ENCODE data around the gene ALDH16A1.
"Not testable (repeated sequence)": the region's sequence is repeated elsewhere in the genome, so short reads cannot be mapped to it uniquely, and the experiment has no call there.

The ALDH16A1 gene

DNA sequence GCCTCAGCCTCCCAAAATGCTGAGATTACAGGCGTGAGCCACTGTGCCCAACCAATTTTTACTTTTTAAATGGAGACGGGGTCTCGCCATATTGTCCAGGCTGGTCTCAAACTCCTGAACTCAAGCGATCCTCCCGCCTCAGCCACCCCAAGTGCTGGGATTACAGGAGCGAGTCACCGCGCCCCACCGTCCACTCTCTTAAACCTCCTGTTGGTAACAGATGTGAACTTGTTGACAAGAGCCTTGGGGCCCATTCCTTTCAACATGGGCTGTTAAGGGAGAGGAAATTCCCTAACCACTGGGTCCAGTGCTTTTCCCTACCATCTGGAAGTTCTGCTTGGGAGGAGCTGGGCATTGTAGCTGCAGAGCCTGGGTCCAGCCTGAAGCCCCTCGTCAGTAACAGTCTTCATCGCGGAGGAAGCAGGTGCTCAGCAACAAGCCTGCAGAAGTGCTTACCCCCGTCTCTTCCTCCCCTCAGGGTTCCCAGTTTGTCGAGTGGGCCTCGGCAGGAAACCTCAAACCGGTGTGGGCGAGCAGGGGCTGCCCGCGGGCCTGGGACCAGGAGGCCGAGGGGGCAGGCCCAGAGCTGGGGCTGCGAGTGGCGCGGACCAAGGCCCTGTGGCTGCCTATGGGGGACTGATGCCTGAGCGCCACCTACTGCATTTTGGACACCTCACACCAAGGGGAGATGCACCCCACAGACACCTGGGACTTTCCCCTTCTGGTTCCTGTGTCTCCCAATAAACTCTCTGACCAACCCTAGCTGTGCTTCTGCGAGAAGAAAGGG lies 17.0 kb downstream of the ALDH16A1 start:
- no peaks in the 10 kb centered on the region for H3K27me3 ChIP-seq (ENCODE audit: insufficient read depth, low read length)
- H3K4me3 ChIP-seq (ENCODE audit: low read length) = no peak overlapping the region
- no peaks in the 10 kb centered on the region for H3K4me1 ChIP-seq (ENCODE audit: insufficient read depth, low read length)
- H3K9me3 ChIP-seq (ENCODE audit: low read length) = no peaks in the 10 kb centered on the region
- H3K36me3 ChIP-seq (ENCODE audit: insufficient read depth, low read length) = peaks cover 17% of the 10 kb centered on the region
- H2AFZ ChIP-seq (ENCODE audit: low read depth, low read length) = no peak overlapping the region

DNA sequence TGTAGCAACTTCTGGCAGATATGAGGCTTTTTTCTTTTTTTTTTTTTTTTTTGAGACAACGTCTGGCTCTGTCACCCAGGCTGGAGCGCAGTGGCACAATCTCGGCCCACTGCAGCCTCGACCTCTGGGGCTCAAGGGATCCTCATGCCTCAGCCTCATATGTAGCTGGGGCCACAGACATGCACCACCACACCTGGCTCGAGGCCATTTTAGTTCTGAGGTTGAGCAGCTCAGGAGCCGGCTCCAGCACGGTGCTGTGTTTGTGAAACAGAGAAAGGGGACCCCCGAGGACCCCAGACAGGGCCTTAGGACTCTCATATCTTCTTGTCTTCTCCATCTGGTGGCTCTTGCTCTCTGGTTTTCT lies 17.6 kb downstream of the ALDH16A1 start:
- H3K4me3 ChIP-seq (ENCODE audit: low read length) = no peak overlapping the region
- H3K4me1 ChIP-seq (ENCODE audit: insufficient read depth, low read length) = no peaks in the 10 kb centered on the region
- H3K9me3 ChIP-seq (ENCODE audit: low read length) = no peaks in the 10 kb centered on the region
- H2AFZ ChIP-seq (ENCODE audit: low read depth, low read length) = no peak overlapping the region
- no peaks in the 10 kb centered on the region for H3K27me3 ChIP-seq (ENCODE audit: insufficient read depth, low read length)
- H3K36me3 ChIP-seq (ENCODE audit: insufficient read depth, low read length) = peaks cover 15% of the 10 kb centered on the region

DNA sequence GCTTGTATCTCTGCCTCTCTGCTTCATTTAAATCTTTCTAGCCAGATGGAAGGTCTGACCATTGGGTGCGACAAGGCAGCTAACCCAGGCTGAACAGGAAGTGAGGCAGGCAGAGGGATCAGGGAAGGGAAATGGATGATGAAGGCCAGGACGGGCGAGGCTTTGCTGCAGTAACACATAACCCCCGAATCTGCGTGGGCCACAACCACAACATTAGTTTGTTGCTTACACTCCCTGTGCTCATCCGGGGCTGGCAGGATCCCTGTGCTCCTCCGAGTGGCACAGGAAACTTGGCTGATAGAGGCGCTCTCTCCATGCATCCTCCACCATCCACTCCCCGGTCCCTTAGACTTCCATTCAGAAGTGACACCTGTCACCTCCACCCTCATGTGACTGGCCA lies 19.9 kb downstream of the ALDH16A1 start:
- peaks cover 11% of the 10 kb centered on the region for H3K36me3 ChIP-seq (ENCODE audit: insufficient read depth, low read length)
- no peak overlapping the region for H2AFZ ChIP-seq (ENCODE audit: low read depth, low read length)
- H3K4me3 ChIP-seq (ENCODE audit: low read length) = no peak overlapping the region
- H3K4me1 ChIP-seq (ENCODE audit: insufficient read depth, low read length) = no peaks in the 10 kb centered on the region
- no peaks in the 10 kb centered on the region for H3K9me3 ChIP-seq (ENCODE audit: low read length)
- no peaks in the 10 kb centered on the region for H3K27me3 ChIP-seq (ENCODE audit: insufficient read depth, low read length)

DNA sequence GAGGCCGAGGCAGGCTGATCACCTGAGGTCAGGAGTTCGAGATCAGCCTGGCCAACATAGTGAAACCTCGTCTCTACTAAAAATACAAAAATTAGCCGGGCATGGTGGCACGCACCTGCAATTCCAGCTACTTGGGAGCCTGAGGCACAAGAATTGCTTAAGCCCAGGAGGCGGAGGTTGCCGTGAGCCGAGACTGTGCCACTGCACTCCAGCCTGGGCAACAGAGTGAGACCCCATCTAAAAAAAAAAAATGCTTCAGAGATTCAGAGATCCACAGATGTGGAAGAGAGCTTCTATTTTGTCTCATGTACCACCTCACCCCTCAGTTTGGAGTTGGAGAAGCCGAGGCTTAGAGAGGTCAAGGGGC lies 20.5 kb downstream of the ALDH16A1 start:
- H3K27me3 ChIP-seq (ENCODE audit: insufficient read depth, low read length); H2AFZ ChIP-seq (ENCODE audit: low read depth, low read length); H3K4me3 ChIP-seq (ENCODE audit: low read length); H3K36me3 ChIP-seq (ENCODE audit: insufficient read depth, low read length); H3K4me1 ChIP-seq (ENCODE audit: insufficient read depth, low read length); H3K9me3 ChIP-seq (ENCODE audit: low read length): not testable (repeated sequence)

DNA sequence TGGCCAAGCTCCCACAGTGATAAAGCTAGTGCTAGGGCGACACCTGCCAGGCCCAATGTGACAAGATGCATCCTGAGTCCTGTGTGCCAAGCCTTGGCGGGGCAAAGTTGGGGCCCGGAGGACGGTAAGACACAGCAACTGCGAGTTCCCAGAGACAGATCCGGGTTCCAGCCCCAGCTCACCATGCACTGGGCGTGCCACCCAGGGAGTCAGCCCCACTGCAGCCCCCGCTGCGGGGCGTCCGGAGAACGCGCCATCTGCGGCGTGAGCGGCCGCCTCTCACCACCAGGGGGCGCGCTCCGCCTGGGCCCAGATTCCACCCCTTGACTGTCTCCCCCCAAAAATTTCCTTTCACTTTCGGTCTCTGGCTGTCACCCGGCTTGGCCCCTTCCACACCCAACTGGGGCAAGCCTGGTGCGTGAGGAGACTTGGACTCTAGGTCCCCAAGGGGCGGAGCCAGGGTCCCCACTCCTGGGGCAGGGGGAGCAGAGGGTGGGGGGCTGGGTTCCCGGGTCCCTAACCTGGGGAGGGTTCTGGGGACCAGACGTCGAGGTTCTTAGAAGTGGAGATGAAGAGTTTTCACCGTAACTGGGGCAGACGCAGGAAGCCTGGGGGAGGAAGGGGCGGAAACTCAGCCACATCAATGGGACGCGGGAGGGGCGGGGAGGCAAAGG lies 21.0 kb downstream of the ALDH16A1 start, which contains the start of gene FLT3LG:
Gene FLT3LG, plus strand, starts transcription at position 348 of the 674 bp plus-strand sequence. CDS start 425 bp downstream, outside the sequence.
- Histone ChIP-seq H3K4me1 (ENCODE audit: insufficient read depth, low read length) (no peaks in the 10 kb centered on the region), H3K36me3 (ENCODE audit: insufficient read depth, low read length) (peaks cover 6% of the 10 kb centered on the region), H2AFZ (ENCODE audit: low read depth, low read length) (no peak within 1 kb of the TSS), H3K27me3 (ENCODE audit: insufficient read depth, low read length) (no peaks in the 10 kb centered on the region), H3K9me3 (ENCODE audit: low read length) (no peaks in the 10 kb centered on the region), H3K4me3 (ENCODE audit: low read length) (no peak within 1 kb of the TSS)

DNA sequence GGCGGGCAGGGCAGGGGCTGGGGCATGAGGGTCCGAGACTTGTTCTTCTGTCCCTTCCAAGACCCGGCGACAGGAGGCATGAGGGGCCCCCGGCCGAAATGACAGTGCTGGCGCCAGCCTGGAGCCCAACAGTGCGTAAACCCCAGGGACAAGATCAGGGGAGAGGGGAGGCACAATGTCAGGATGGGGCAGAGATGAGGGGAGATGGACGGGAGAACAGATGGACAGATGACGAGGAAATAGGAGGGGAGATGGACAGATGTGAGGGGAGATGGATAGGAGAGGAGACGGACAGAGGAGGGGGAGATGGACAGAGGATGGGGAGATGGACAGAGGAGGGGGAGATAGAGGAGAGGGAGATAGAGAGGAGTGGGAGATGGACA lies 21.5 kb downstream of the ALDH16A1 start:
- H3K27me3 ChIP-seq (ENCODE audit: insufficient read depth, low read length) = no peaks in the 10 kb centered on the region
- no peaks in the 10 kb centered on the region for H3K4me1 ChIP-seq (ENCODE audit: insufficient read depth, low read length)
- peaks cover 4% of the 10 kb centered on the region for H3K36me3 ChIP-seq (ENCODE audit: insufficient read depth, low read length)
- no peaks in the 10 kb centered on the region for H3K9me3 ChIP-seq (ENCODE audit: low read length)
- no peak overlapping the region for H3K4me3 ChIP-seq (ENCODE audit: low read length)
- H2AFZ ChIP-seq (ENCODE audit: low read depth, low read length) = no peak overlapping the region

DNA sequence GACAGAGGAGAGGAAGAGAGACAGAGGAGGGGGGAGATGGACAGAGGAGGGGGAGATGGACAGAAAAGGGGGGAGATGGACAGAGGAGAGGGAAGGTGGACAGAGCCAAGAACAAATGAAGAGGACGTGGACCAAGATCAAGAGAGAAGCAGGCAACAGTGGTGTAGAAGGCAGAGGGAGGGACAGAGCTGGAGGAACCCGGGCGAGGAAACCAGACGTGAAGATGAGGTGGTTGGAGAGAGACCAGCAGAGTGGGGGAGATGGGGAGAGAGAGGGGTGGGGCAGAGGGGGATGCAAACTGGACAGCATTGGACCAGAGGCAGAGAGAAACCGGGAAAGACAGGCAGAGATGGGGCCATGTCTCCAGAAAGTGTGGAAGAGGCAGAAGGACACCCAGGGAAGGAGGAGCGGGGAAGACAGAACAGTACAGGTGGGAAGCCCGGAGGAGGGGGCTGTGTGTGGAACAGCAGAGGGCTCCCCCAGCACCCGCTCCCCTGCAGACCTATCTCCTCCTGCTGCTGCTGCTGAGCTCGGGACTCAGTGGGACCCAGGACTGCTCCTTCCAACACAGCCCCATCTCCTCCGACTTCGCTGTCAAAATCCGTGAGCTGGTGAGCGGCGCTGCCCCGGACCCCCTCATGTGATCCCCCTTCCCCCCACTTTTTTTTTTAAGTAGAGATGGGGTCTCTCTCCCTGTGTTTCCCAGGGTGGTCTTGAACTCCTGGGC lies 22.3 kb downstream of the ALDH16A1 start:
- H3K36me3 ChIP-seq (ENCODE audit: insufficient read depth, low read length) = no peaks in the 10 kb centered on the region
- H3K9me3 ChIP-seq (ENCODE audit: low read length) = no peaks in the 10 kb centered on the region
- no peak overlapping the region for H2AFZ ChIP-seq (ENCODE audit: low read depth, low read length)
- no peak overlapping the region for H3K4me3 ChIP-seq (ENCODE audit: low read length)
- H3K27me3 ChIP-seq (ENCODE audit: insufficient read depth, low read length) = no peaks in the 10 kb centered on the region
- no peaks in the 10 kb centered on the region for H3K4me1 ChIP-seq (ENCODE audit: insufficient read depth, low read length)

DNA sequence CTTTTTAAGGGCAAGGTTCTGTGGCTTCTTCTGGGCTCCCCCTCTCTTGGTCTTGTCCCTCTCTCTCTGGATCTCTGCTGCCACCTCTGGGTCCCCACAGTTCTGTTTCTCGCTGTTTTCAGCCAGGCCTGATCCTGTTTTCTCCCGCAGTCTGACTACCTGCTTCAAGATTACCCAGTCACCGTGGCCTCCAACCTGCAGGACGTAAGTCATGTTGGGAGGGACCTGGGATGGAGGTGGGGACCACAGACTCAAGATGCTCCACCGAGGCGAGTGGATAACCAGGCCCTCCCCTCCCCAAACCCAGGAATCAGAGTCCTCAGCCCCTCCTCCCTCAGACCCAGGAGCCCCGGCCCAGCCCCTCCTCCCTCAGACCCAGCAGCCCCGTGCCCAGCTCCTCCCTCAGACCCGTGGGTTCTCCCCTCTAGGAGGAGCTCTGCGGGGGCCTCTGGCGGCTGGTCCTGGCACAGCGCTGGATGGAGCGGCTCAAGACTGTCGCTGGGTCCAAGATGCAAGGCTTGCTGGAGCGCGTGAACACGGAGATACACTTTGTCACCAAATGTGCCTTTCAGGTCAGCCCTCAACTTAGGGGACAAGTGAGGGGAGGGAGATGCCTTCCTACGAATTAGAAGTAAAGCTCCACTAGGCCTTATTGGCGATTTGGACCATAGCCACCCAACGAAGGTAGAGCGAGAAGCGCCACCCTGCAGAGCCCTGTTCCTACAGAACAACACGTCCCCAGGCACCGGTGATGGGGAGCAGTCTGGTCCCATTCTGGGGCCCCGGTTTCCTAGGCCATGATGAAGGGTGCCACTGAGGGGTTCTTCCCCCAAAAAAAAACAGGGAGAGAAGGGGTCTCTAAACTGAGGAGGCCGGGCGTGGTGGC lies 23.2 kb downstream of the ALDH16A1 start:
- Histone ChIP-seq H3K4me1 (ENCODE audit: insufficient read depth, low read length) (no peaks in the 10 kb centered on the region), H2AFZ (ENCODE audit: low read depth, low read length) (no peak overlapping the region), H3K9me3 (ENCODE audit: low read length) (no peaks in the 10 kb centered on the region), H3K27me3 (ENCODE audit: insufficient read depth, low read length) (no peaks in the 10 kb centered on the region), H3K4me3 (ENCODE audit: low read length) (no peak overlapping the region), H3K36me3 (ENCODE audit: insufficient read depth, low read length) (no peaks in the 10 kb centered on the region)

DNA sequence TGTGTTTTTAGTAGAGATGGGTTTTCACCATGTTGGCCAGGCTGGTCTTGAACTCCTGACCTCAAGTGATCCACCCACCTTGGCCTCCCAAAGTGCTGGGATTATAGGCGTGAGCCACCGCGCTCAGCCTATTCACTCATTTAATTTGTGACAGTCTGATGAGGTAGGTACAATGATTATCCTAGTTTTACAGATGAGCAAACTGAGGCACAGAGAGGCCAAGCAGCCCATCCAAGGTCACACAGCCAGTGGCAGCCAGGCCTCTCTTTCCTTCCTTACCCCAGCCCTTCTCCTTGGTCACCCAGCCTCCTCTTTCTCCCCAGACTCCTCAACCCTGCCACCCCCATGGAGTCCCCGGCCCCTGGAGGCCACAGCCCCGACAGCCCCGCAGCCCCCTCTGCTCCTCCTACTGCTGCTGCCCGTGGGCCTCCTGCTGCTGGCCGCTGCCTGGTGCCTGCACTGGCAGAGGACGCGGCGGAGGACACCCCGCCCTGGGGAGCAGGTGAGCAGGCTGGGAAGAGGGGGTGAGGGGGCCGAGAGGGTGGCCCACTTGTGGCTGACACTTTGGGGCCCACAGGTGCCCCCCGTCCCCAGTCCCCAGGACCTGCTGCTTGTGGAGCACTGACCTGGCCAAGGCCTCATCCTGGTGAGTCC lies 27.1 kb downstream of the ALDH16A1 start:
- Histone ChIP-seq H3K4me1 (ENCODE audit: insufficient read depth, low read length) (no peaks in the 10 kb centered on the region), H3K36me3 (ENCODE audit: insufficient read depth, low read length) (no peaks in the 10 kb centered on the region), H2AFZ (ENCODE audit: low read depth, low read length) (no peak overlapping the region), H3K27me3 (ENCODE audit: insufficient read depth, low read length) (no peaks in the 10 kb centered on the region), H3K9me3 (ENCODE audit: low read length) (no peaks in the 10 kb centered on the region), H3K4me3 (ENCODE audit: low read length) (no peak overlapping the region)

DNA sequence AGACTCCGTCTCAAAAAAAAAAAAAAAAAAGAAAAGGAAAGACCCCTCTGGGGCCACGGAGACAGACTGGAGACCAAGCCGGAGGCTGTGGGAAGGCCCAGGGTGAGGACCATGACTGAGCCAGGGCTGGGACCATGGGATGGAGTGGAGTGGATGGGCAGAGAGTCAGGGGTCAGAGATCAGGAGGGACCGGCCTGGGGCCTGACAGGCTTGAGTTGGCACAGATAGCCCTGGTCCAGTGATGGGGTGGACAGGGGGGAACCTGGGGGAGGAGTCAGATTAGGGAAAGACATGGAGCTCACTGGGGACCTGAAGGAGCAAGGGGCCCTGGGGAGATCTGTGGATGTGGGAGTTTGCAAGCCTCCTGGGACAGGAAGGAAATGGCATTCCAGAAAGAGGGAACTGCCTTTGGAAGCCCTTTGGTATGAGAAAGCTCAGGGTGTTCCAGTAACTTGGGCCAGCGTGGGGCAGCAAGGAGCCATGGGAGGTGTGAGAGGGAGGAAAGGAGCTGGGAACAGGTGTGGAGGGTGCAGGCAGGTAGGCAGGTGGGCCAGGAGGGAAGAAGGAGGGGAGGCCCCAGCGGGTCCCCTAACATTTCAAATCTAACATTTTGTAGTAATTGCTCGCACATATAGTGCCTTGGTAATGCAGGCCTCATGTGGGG lies 28.1 kb downstream of the ALDH16A1 start:
- H3K4me1 ChIP-seq (ENCODE audit: insufficient read depth, low read length) = no peaks in the 10 kb centered on the region
- no peaks in the 10 kb centered on the region for H3K36me3 ChIP-seq (ENCODE audit: insufficient read depth, low read length)
- H3K4me3 ChIP-seq (ENCODE audit: low read length) = no peak overlapping the region
- H3K9me3 ChIP-seq (ENCODE audit: low read length) = no peaks in the 10 kb centered on the region
- no peak overlapping the region for H2AFZ ChIP-seq (ENCODE audit: low read depth, low read length)
- H3K27me3 ChIP-seq (ENCODE audit: insufficient read depth, low read length) = no peaks in the 10 kb centered on the region

DNA sequence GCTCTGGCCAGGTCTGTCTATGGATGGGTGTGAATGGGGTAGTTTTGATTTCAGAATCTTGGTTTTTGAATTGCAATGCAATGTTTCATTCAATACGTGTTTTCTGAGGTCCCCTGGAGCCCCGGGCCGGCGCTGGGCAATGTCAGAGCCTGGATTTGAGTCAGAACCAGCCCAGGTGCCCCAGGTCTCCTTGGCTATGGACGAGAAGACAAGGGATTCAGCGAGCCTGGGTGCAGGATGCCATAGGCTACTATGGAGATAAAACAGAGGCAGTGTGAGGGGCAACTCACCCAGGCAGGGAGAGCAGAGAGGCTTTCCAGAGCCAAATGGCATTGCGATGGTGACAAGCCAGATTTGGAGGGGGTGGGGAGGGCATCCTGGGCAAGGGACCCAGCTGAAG lies 33.2 kb downstream of the ALDH16A1 start:
- H3K4me1 ChIP-seq (ENCODE audit: insufficient read depth, low read length) = peaks cover 19% of the 10 kb centered on the region
- no peaks in the 10 kb centered on the region for H3K27me3 ChIP-seq (ENCODE audit: insufficient read depth, low read length)
- H3K9me3 ChIP-seq (ENCODE audit: low read length) = no peaks in the 10 kb centered on the region
- H3K4me3 ChIP-seq (ENCODE audit: low read length) = no peak overlapping the region
- H2AFZ ChIP-seq (ENCODE audit: low read depth, low read length) = no peak overlapping the region
- peaks cover 22% of the 10 kb centered on the region for H3K36me3 ChIP-seq (ENCODE audit: insufficient read depth, low read length)

DNA sequence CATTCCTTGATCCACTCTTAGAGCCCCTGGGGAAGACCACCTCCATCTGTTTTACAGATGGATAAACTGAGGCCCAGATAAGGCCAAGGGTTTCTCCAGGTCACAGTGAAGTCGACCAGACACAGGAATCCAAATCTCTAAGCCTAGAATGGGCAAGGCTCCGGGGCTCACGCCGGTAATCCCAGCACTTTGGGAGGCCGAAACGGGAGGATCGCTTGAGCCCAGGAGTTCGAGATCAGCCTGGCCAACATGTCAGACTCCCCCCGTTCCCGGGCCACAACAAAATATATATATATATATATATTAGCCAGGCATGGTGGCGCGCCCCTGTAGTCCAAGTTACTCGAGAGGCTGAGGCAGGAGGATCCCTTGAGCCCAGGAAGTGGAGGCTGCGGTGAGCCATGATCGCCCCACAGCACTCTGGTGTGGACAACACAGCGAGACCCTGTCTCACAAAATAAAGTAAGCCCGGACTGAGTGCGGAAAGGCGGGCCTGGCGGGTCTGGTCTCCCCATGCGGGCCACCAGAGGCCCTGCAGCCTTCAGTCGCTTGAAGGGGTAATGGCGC lies 33.8 kb downstream of the ALDH16A1 start:
- H3K4me3 ChIP-seq (ENCODE audit: low read length) = no peak overlapping the region
- peaks cover 19% of the 10 kb centered on the region for H3K4me1 ChIP-seq (ENCODE audit: insufficient read depth, low read length)
- H2AFZ ChIP-seq (ENCODE audit: low read depth, low read length) = no peak overlapping the region
- H3K9me3 ChIP-seq (ENCODE audit: low read length) = no peaks in the 10 kb centered on the region
- no peaks in the 10 kb centered on the region for H3K27me3 ChIP-seq (ENCODE audit: insufficient read depth, low read length)
- peaks cover 27% of the 10 kb centered on the region for H3K36me3 ChIP-seq (ENCODE audit: insufficient read depth, low read length)
